HepG2 (cell line): ENCODE measurements around the gene UGGT1. TPM values are rescaled to one million over a fixed set of nuclear protein-coding genes. Genes with fewer than 3 reads are reported as not detected.
A peak's percentile ranks its signal among the peaks of the same experiment; 100 is the strongest.

Experiments used
- IKZF1 ChIP-seq: fragments of 450-650 bp; IDR thresholded peaks from 2 replicates; pipeline ENCODE4 v1.7.1; 2016
- KDM6A ChIP-seq: IDR thresholded peaks from 2 replicates; pipeline ENCODE4 v1.6.1; 2016; ENCODE audit warnings: low read depth
- MTF2 ChIP-seq: sonication (generic); formaldehyde crosslinking; IDR thresholded peaks from 2 replicates; pipeline ENCODE4 v1.5.0; 2020; ENCODE audit warnings: missing genetic modification reagents, borderline replicate concordance
- RELA ChIP-seq: sonication (generic); formaldehyde crosslinking; IDR thresholded peaks from 2 replicates; pipeline ENCODE4 v1.4.0; 2020; ENCODE audit warnings: missing genetic modification reagents
- SOX6 ChIP-seq, 2 experiments: fragments of 450-650 bp in 1 of 2; sonication (generic) in 1 of 2; formaldehyde crosslinking in 1 of 2; IDR thresholded peaks; 2 replicates each; pipeline versions ENCODE4 v1.4.0 to v1.6.1; 2017 to 2020; ENCODE audit warnings: antibody characterized with exemption in 1 of 2, mild to moderate bottlenecking in 1 of 2, missing genetic modification reagents in 1 of 2
- SP2 ChIP-seq: sonication (generic); formaldehyde crosslinking; IDR thresholded peaks from 2 replicates; pipeline ENCODE4 v1.5.1; 2020; ENCODE audit warnings: mild to moderate bottlenecking, missing genetic modification reagents
- TBX2 ChIP-seq: sonication (generic); formaldehyde crosslinking; IDR thresholded peaks from 2 replicates; pipeline ENCODE4 v1.5.0; 2020; ENCODE audit warnings: missing genetic modification reagents, mild to moderate bottlenecking, borderline replicate concordance
- ZNF891 ChIP-seq: sonication (generic); formaldehyde crosslinking; IDR thresholded peaks from 2 replicates; pipeline ENCODE4 v1.5.0; 2020; ENCODE audit warnings: mild to moderate bottlenecking, missing genetic modification reagents
- polyA plus RNA-seq, 8 experiments: library from polyadenylated mRNA; depleted of rRNA in 3 of 8; stranded (reverse) in 7 of 8; unstranded in 1 of 8; fragments of >200 nt; fragmentation: Illumina TruSeq in 4 of 8; extraction: Trizol in 4 of 8; gene quantifications; 2 replicates each; pipeline versions ENCODE4 v1.2.1 to v1.2.3, GENCODE V29; 2011 to 2016; ENCODE audit warnings: low read depth in 4 of 8, missing spikeins in 1 of 8, mixed read lengths in 1 of 8; ENCODE audit not compliant: insufficient read depth in 1 of 8
- total RNA-seq, 5 experiments: library from RNA; depleted of rRNA; stranded (reverse); fragments of >200 nt; fragmentation: Illumina TruSeq; extraction: Trizol; gene quantifications; 2 replicates each; pipeline ENCODE4 v1.2.3, GENCODE V29; 2016; ENCODE audit warnings: low read depth in 1 of 5
- TF ChIP-seq, protein P1 (sequence below): sonication (generic); formaldehyde crosslinking; IDR thresholded peaks from 2 replicates; pipeline ENCODE4 v1.5.0; 2020; ENCODE audit warnings: mild to moderate bottlenecking, missing genetic modification reagents, borderline replicate concordance
- TF ChIP-seq, protein P2 (sequence below): sonication (generic); formaldehyde crosslinking; IDR thresholded peaks from 2 replicates; pipeline ENCODE4 v1.9.0; 2021; ENCODE audit warnings: missing genetic modification reagents, borderline replicate concordance

UGGT1 gene
- total and polyA plus RNA-seq, 2 of the 13 experiments (the other 11 are each of a cell fraction or from before 2014, with no cell fraction given) = 35.8 to 83.2 TPM

DNA sequence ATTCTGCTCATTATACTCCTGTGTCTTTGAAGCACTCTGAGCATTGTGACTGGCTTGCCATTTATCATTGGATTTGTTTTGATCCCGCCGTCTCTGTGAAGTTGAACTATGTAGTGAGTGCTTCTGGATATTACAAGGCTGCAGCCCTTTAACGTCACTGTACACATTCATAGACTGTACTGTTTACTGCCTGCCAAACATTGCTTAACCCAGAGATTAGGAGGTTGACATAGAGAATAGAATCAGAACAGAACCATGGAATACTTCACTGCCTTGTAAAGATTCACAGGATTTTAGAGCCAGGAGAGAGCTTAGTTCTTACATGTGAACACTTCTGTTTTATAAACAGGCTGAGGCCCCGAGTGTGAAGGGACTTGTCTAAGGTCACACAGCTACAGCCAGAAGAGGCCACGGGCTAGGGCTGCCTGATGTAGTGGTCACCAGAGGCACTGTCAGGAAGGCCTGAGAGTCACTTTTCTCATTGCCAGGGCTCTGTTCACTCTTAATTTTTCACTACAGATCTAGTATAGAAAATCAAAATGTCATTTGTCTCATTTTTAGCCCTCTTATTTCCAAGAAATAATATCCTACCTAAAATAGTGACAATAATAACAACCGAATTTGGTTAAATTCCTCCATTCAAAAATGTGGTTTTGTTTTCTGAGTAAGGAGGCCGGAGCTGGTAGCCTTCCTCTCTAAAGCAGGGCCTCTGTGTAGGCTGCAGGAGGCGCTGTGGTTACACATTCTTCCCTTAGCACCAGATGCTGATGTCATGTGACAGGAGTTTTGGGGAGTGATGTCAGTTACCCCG lies 87.9 kb downstream of the UGGT1 start (continued):
- TF ChIP-seq TBX2 = peak; percentile 91
- TF ChIP-seq, protein P1, sequence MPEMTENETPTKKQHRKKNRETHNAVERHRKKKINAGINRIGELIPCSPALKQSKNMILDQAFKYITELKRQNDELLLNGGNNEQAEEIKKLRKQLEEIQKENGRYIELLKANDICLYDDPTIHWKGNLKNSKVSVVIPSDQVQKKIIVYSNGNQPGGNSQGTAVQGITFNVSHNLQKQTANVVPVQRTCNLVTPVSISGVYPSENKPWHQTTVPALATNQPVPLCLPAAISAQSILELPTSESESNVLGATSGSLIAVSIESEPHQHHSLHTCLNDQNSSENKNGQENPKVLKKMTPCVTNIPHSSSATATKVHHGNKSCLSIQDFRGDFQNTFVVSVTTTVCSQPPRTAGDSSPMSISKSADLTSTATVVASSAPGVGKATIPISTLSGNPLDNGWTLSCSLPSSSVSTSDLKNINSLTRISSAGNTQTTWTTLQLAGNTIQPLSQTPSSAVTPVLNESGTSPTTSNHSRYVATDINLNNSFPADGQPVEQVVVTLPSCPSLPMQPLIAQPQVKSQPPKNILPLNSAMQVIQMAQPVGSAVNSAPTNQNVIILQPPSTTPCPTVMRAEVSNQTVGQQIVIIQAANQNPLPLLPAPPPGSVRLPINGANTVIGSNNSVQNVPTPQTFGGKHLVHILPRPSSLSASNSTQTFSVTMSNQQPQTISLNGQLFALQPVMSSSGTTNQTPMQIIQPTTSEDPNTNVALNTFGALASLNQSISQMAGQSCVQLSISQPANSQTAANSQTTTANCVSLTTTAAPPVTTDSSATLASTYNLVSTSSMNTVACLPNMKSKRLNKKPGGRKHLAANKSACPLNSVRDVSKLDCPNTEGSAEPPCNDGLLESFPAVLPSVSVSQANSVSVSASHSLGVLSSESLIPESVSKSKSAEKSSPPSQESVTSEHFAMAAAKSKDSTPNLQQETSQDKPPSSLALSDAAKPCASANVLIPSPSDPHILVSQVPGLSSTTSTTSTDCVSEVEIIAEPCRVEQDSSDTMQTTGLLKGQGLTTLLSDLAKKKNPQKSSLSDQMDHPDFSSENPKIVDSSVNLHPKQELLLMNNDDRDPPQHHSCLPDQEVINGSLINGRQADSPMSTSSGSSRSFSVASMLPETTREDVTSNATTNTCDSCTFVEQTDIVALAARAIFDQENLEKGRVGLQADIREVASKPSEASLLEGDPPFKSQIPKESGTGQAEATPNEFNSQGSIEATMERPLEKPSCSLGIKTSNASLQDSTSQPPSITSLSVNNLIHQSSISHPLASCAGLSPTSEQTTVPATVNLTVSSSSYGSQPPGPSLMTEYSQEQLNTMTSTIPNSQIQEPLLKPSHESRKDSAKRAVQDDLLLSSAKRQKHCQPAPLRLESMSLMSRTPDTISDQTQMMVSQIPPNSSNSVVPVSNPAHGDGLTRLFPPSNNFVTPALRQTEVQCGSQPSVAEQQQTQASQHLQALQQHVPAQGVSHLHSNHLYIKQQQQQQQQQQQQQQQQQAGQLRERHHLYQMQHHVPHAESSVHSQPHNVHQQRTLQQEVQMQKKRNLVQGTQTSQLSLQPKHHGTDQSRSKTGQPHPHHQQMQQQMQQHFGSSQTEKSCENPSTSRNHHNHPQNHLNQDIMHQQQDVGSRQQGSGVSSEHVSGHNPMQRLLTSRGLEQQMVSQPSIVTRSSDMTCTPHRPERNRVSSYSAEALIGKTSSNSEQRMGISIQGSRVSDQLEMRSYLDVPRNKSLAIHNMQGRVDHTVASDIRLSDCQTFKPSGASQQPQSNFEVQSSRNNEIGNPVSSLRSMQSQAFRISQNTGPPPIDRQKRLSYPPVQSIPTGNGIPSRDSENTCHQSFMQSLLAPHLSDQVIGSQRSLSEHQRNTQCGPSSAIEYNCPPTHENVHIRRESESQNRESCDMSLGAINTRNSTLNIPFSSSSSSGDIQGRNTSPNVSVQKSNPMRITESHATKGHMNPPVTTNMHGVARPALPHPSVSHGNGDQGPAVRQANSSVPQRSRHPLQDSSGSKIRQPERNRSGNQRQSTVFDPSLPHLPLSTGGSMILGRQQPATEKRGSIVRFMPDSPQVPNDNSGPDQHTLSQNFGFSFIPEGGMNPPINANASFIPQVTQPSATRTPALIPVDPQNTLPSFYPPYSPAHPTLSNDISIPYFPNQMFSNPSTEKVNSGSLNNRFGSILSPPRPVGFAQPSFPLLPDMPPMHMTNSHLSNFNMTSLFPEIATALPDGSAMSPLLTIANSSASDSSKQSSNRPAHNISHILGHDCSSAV (CRISPR knock-in tag) = no peak
- no peak for TF ChIP-seq ZNF891 (CRISPR knock-in tag)
- no peak for TF ChIP-seq RELA (CRISPR knock-in tag)
- TF ChIP-seq IKZF1 = no peak
- no peak for TF ChIP-seq MTF2
- TF ChIP-seq SOX6 (IDR thresholded peaks at IDR 0.05) = no peak
- peak; percentile 97 for TF ChIP-seq SOX6 (CRISPR knock-in tag; IDR thresholded peaks at IDR 0.05)
- TF ChIP-seq, protein P2, sequence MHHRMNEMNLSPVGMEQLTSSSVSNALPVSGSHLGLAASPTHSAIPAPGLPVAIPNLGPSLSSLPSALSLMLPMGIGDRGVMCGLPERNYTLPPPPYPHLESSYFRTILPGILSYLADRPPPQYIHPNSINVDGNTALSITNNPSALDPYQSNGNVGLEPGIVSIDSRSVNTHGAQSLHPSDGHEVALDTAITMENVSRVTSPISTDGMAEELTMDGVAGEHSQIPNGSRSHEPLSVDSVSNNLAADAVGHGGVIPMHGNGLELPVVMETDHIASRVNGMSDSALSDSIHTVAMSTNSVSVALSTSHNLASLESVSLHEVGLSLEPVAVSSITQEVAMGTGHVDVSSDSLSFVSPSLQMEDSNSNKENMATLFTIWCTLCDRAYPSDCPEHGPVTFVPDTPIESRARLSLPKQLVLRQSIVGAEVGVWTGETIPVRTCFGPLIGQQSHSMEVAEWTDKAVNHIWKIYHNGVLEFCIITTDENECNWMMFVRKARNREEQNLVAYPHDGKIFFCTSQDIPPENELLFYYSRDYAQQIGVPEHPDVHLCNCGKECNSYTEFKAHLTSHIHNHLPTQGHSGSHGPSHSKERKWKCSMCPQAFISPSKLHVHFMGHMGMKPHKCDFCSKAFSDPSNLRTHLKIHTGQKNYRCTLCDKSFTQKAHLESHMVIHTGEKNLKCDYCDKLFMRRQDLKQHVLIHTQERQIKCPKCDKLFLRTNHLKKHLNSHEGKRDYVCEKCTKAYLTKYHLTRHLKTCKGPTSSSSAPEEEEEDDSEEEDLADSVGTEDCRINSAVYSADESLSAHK = no peak
- peak; percentile 85 for TF ChIP-seq KDM6A (CRISPR knock-in tag)
- TF ChIP-seq SP2 (CRISPR knock-in tag) = no peak
